MM.1S (cell line): Measurements from ENCODE around the gene HECW1.

Experiments used
- DNase-seq: peaks from one replicate; pipeline ENCODE4 v3.0.0-alpha.2; 2015
- H2AFZ ChIP-seq: fragments of 300-600 bp; sonication (generic); 2 replicates; pipeline ENCODE4 v1.6.0; 2016; ENCODE audit warnings: antibody characterized with exemption, low read length
- H3F3A ChIP-seq: fragments of 300-600 bp; sonication (generic); 2 replicates; pipeline ENCODE4 v1.6.1; 2016; ENCODE audit warnings: mild to moderate bottlenecking, antibody characterized with exemption, low read length, moderate library complexity, mixed read lengths; ENCODE audit not compliant: insufficient read depth
- H3K27ac ChIP-seq: fragments of 300-600 bp; sonication (generic); 2 replicates; pipeline ENCODE4 v1.5.1; 2016; ENCODE audit warnings: mild to moderate bottlenecking, low read length
- H3K27me3 ChIP-seq: fragments of 300-600 bp; sonication (generic); replicated peaks from 2 replicates; pipeline ENCODE4 v1.6.0; 2016; ENCODE audit warnings: low read length; ENCODE audit not compliant: insufficient read depth
- H3K36me3 ChIP-seq: fragments of 300-600 bp; sonication (generic); replicated peaks from 2 replicates; pipeline ENCODE4 v1.6.1; 2016; ENCODE audit warnings: mild to moderate bottlenecking, low read length, mixed read lengths; ENCODE audit not compliant: insufficient read depth
- H3K4me1 ChIP-seq: fragments of 300-600 bp; sonication (generic); 2 replicates; pipeline ENCODE4 v1.6.1; 2016; ENCODE audit warnings: low read length, mixed read lengths
- H3K4me2 ChIP-seq: fragments of 300-600 bp; sonication (generic); 2 replicates; pipeline ENCODE4 v1.6.0; 2016; ENCODE audit warnings: low read depth, low read length
- H3K4me3 ChIP-seq: fragments of 300-600 bp; sonication (generic); 2 replicates; pipeline ENCODE4 v1.5.1; 2016; ENCODE audit warnings: low read length, mixed read lengths
- H3K79me2 ChIP-seq: fragments of 300-600 bp; sonication (generic); 2 replicates; pipeline ENCODE4 v1.6.1; 2016; ENCODE audit warnings: mixed run types, low read length, mixed read lengths
- H3K9ac ChIP-seq: fragments of 300-600 bp; sonication (generic); 2 replicates; pipeline ENCODE4 v1.6.1; 2016; ENCODE audit warnings: low read length, mixed read lengths
- H3K9me2 ChIP-seq: fragments of 300-600 bp; sonication (generic); replicated peaks from 2 replicates; pipeline ENCODE4 v1.6.1; 2016; ENCODE audit warnings: mild to moderate bottlenecking, low read length, mixed read lengths; ENCODE audit not compliant: insufficient read depth
- H3K9me3 ChIP-seq: fragments of 300-600 bp; sonication (generic); replicated peaks from 2 replicates; pipeline ENCODE4 v1.6.1; 2016; ENCODE audit warnings: mild to moderate bottlenecking, low read length, mixed read lengths; ENCODE audit not compliant: insufficient read depth
- H4K20me1 ChIP-seq: fragments of 300-600 bp; sonication (generic); 2 replicates; pipeline ENCODE4 v1.6.1; 2016; ENCODE audit warnings: mild to moderate bottlenecking, low read length, moderate library complexity, mixed read lengths; ENCODE audit not compliant: insufficient read depth
- CTCF ChIP-seq: fragments of 300-600 bp; sonication (generic); IDR thresholded peaks from 2 replicates; pipeline ENCODE4 v1.5.1; 2016; ENCODE audit warnings: antibody characterized with exemption, low read length, mixed read lengths
- EZH2 ChIP-seq: fragments of 300-600 bp; sonication (generic); optimal IDR thresholded peaks from 2 replicates; pipeline ENCODE3; 2017; ENCODE audit warnings: low read depth, mild to moderate bottlenecking, antibody characterized with exemption, low read length, mixed read lengths
- EZH2phosphoT487 ChIP-seq: fragments of 300-600 bp; sonication (generic); IDR thresholded peaks from 2 replicates; pipeline ENCODE4 v1.6.1; 2018; ENCODE audit warnings: antibody characterized with exemption, low read length

Gene HECW1

GRCh38 chr7:43083106-43083505, 29.3 kb upstream of the HECW1 start:
- Histone ChIP-seq H3K36me3 (no peaks in the 10 kb centered on the region), H3F3A (no peaks in the 10 kb centered on the region), H4K20me1 (no peaks in the 10 kb centered on the region), H3K4me3 (no peak overlapping the region), H3K9me2 (no peaks in the 10 kb centered on the region), H3K4me1 (peaks cover 4% of the 10 kb centered on the region; the same call in 1 of the 2 replicates), H3K27ac (no peak overlapping the region), H3K27me3 (no peaks in the 10 kb centered on the region), H2AFZ (no peak overlapping the region), H3K9ac (no peak overlapping the region), H3K79me2 (no peaks in the 10 kb centered on the region), H3K9me3 (no peaks in the 10 kb centered on the region), H3K4me2 (no peak overlapping the region)
- peak; percentile 33 for DNase-seq
- TF ChIP-seq CTCF (no peak), EZH2 (no peak), EZH2phosphoT487 (no peak)

- no peaks in the 10 kb centered on the region for H3K9me3 ChIP-seq
- H2AFZ ChIP-seq = no peak overlapping the region
- no peaks in the 10 kb centered on the region for H4K20me1 ChIP-seq
- H3K27ac ChIP-seq = no peak overlapping the region
- no peak overlapping the region for H3K4me3 ChIP-seq
- H3F3A ChIP-seq = no peaks in the 10 kb centered on the region
- H3K4me1 ChIP-seq = peaks cover 4% of the 10 kb centered on the region; the same call in 1 of the 2 replicates
- TF ChIP-seq CTCF = no peak
- no peak for TF ChIP-seq EZH2phosphoT487
- no peak for TF ChIP-seq EZH2
- H3K27me3 ChIP-seq = no peaks in the 10 kb centered on the region
- no peak overlapping the region for H3K4me2 ChIP-seq
- H3K9me2 ChIP-seq = no peaks in the 10 kb centered on the region
- no peak overlapping the region for H3K9ac ChIP-seq
- H3K36me3 ChIP-seq = no peaks in the 10 kb centered on the region
- DNase-seq = no peak
- H3K79me2 ChIP-seq = no peaks in the 10 kb centered on the region
Measured at GRCh38 chr7:43085017-43085416, 27.4 kb upstream of the HECW1 start.

- H3F3A ChIP-seq = no peaks in the 10 kb centered on the region
- H3K36me3 ChIP-seq = no peaks in the 10 kb centered on the region
- peak; percentile 23 for DNase-seq
- H3K27ac ChIP-seq = no peak overlapping the region
- no peak for TF ChIP-seq CTCF
- TF ChIP-seq EZH2 = no peak
- no peak for TF ChIP-seq EZH2phosphoT487
- no peak overlapping the region for H3K9ac ChIP-seq
- no peaks in the 10 kb centered on the region for H3K79me2 ChIP-seq
- H3K4me1 ChIP-seq = peaks cover 4% of the 10 kb centered on the region; the same call in 1 of the 2 replicates
- H3K4me3 ChIP-seq = no peak overlapping the region
- H3K27me3 ChIP-seq = no peaks in the 10 kb centered on the region
- H4K20me1 ChIP-seq = no peaks in the 10 kb centered on the region
- H3K9me2 ChIP-seq = no peaks in the 10 kb centered on the region
- no peaks in the 10 kb centered on the region for H3K9me3 ChIP-seq
- no peak overlapping the region for H3K4me2 ChIP-seq
- no peak overlapping the region for H2AFZ ChIP-seq
Measured at GRCh38 chr7:43085992-43086391, 26.5 kb upstream of the HECW1 start.
